GM12865 (cell line): ENCODE data around the gene MVD.
"Not testable (repeated sequence)": the region's sequence is repeated elsewhere in the genome, so short reads cannot be mapped to it uniquely, and the experiment has no call there.

ENCODE experiments used
- DNase-seq: peaks from one replicate; pipeline ENCODE4 v3.0.0; 2010; ENCODE audit warnings: low read depth
- H3K4me3 ChIP-seq: 2 replicates; pipeline ENCODE4 v1.5.1; 2011; ENCODE audit warnings: mild to moderate bottlenecking, low read depth, low read length, control low read depth
- CTCF ChIP-seq: IDR thresholded peaks from 2 replicates; pipeline ENCODE4 v1.5.1; 2011; ENCODE audit warnings: low read length, control low read depth, low read depth, inconsistent platforms; ENCODE audit not compliant: insufficient read depth; ENCODE audit errors: missing control alignments

Gene MVD

GRCh38 chr16:88610909-88611812 lies 51.7 kb downstream of the MVD start:
- no peak for TF ChIP-seq CTCF
- no peak for DNase-seq
- no peak overlapping the region for H3K4me3 ChIP-seq

GRCh38 chr16:88610080-88610479 lies 52.8 kb downstream of the MVD start:
- TF ChIP-seq CTCF: peak; percentile 10
- DNase-seq: no peak
- no peak overlapping the region for H3K4me3 ChIP-seq

- DNase-seq, H3K4me3 ChIP-seq: not testable (repeated sequence)
Observed at GRCh38 chr16:88609426-88609825, 53.5 kb downstream of the MVD start.

GRCh38 chr16:88608076-88608475 lies 54.8 kb downstream of the MVD start:
- no peak overlapping the region for H3K4me3 ChIP-seq
- TF ChIP-seq CTCF: no peak
- DNase-seq: no peak

GRCh38 chr16:88606148-88606757 lies 56.6 kb downstream of the MVD start:
- no peak for DNase-seq

DNA sequence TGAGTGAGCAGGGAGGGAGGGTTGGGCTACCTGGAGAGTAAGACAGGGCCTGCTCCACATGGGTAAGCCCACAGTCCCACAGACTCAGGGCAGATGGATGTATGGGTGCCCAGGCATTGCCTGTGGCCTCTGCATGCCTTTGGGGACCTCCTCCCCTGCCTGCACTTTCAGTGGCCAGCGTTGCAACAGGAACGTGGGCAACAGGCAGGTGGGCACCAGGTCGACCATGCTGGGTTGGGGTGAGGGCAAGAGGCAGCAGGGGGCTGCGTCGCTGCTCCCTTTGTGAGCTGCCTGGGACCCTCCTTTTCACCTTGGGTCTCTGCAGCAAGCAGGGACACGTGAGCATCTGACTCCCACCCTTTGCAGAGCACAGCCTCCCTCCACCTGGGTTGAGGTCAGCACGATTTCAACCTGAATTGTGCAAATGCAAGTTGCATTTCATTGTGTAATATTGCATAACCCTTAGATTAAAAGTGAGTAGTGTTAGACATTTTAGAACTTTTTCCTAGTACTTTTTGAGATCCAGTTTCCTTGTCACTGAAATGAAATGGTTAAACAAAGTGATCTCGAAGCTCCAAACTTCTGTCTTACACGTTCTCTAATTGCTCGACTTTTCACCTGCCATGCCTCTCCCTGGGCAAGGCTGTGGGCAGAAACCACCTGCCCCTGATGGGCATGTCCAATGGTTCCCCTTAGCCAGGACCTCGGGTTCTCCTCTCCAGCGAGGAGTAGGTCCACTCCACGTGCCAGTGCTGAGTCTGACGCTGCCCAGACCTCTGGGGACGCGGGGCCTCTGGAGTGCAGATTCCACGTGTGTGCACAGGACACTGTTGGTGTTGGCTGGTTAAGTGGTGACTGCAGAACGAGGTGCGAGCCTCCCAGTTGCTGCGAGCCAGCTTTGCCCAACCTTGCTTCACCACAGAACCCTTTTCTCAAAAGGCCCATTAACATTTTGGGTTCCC lies 57.4 kb downstream of the MVD start:
- no peak for TF ChIP-seq CTCF

More at GRCh38 chr16:88606148-88606757, 56.6 kb downstream of the MVD start:
- no peak for TF ChIP-seq CTCF
- no peak overlapping the region for H3K4me3 ChIP-seq

GRCh38 chr16:88602091-88602490 lies 60.8 kb downstream of the MVD start:
- no peak overlapping the region for H3K4me3 ChIP-seq
- no peak for TF ChIP-seq CTCF
- no peak for DNase-seq

More for the DNA sequence above, 57.4 kb downstream of the MVD start:
- no peak for DNase-seq
- H3K4me3 ChIP-seq: no peak overlapping the region
